Measurements from ENCODE around the gene GNAO1.

GNAO1 gene

GRCh38 chr16:56206951-56207350 is 15.7 kb downstream of the GNAO1 start:
- DNase-seq (ENCODE audit: low spot score): no peak
- TF ChIP-seq, protein P1, sequence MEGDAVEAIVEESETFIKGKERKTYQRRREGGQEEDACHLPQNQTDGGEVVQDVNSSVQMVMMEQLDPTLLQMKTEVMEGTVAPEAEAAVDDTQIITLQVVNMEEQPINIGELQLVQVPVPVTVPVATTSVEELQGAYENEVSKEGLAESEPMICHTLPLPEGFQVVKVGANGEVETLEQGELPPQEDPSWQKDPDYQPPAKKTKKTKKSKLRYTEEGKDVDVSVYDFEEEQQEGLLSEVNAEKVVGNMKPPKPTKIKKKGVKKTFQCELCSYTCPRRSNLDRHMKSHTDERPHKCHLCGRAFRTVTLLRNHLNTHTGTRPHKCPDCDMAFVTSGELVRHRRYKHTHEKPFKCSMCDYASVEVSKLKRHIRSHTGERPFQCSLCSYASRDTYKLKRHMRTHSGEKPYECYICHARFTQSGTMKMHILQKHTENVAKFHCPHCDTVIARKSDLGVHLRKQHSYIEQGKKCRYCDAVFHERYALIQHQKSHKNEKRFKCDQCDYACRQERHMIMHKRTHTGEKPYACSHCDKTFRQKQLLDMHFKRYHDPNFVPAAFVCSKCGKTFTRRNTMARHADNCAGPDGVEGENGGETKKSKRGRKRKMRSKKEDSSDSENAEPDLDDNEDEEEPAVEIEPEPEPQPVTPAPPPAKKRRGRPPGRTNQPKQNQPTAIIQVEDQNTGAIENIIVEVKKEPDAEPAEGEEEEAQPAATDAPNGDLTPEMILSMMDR (IDR thresholded peaks at IDR 0.05; ENCODE audit: extremely low read depth, missing control alignments): no peak

DNA sequence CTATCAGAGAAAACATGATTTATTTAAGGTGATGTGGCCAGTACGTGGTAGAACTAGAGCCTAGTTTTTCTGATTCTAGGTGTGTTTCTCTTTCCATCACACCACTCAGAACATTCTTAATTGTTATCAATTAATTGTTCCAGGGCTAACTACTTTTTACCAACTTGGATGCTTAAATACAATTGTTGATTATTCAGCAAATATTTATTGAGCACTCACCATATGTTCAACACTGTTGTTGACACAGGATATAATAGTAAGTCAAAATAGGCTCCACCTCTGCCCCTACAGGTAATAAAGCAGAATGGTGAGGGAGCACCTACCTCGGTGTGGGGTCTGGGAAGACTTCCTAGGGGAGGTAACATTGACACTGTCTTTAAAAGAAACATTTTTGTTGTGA is 16.1 kb downstream of the GNAO1 start:
- TF ChIP-seq, protein P1 (IDR thresholded peaks at IDR 0.05; ENCODE audit: extremely low read depth, missing control alignments): no peak
- no peak for DNase-seq (ENCODE audit: low spot score)

DNA sequence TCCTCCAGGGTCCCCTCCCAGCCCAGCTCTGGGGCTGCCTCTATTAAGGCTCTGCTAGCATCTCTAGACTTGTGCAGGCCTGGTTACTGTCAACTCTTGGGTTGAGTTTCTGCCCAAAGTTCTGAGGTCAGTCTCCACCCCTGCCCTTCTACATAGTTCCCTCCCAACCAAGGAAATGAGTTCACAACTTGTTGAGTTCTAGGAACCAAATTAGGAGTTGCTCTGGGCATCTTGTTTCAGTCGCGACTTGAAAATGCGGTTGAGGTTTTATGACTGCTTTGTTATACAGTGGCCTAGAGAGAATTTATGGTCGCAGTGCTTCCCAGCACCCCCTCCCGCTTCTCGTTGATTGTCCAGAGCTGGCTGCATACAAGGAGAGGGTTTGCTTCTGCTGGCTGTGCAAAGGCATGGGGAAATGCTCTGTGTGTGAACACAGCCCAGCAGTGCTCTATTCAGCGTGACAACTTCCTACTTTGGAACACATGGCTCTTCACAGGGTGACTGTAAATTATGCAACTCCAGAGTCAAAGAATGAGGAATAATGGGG is 20.2 kb downstream of the GNAO1 start:
- DNase-seq (ENCODE audit: low spot score): no peak
- TF ChIP-seq, protein P1 (IDR thresholded peaks at IDR 0.05; ENCODE audit: extremely low read depth, missing control alignments): no peak

DNA sequence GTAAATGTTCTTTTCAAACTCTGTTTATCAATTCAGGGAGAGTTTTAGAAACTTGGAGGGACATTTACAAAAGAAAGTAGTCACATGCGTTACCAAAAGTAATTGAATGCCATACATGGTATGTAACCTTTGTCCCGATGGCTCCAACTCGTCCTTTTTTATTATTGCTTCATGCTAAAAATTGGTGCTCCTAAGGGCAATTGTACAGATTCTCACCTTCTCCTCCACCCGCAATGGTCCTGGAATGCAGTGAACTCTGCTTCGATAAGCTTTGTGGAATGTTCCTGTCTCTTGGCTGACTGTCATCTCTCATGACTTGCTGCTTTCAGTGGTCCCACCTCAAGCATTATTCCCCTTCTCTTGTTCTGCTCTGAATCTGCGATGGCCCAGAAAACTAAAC is 20.9 kb downstream of the GNAO1 start:
- DNase-seq (ENCODE audit: low spot score): no peak
- TF ChIP-seq, protein P1 (IDR thresholded peaks at IDR 0.05; ENCODE audit: extremely low read depth, missing control alignments): no peak

DNA sequence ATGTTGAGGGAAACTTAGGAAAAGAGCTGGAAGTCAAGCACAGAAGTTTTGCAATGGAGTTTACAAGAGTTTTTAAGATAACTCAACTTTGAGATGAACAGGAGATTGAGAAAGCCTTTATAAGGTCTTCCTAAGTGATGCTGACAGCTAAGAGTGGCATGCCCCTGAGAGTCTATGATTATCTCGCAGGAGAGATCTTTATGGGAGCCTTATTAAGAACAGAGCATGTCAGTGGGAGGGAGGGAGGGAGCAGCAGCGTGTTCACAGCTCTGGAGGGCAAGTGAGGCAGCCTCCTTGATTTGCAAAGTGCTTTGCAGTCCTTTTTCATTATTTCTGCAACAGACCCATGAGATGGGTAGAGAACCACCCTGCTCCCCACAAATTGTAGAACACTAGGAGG is 30.7 kb downstream of the GNAO1 start:
- no peak for DNase-seq (ENCODE audit: low spot score)
- TF ChIP-seq, protein P1 (IDR thresholded peaks at IDR 0.05; ENCODE audit: extremely low read depth, missing control alignments): no peak

DNA sequence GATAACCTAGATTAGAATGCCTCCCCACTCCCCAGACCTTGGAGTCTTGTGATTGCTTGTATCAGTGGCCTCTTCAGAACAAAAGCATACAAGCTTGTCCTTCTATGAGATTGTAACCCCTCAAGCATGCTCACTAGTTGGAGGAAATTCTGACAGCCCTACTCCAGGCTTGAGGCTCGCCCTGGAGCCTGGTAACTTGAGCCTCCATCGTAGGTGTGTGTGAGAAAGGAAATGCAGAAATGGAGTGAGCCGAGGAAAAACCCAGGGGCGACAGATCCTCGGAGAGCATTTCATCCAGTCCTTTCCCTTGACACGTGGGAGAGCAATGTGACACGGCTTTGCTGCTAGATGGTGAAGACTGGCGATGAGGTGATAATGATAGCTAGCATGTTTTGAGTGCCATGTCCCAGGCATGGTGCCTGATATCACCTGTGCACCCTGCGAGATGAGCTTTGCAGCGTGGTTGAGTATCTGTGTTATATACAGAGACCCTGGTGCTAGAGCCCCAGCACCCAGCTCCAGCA is 31.2 kb downstream of the GNAO1 start:
- no peak for DNase-seq (ENCODE audit: low spot score)
- TF ChIP-seq, protein P1 (IDR thresholded peaks at IDR 0.05; ENCODE audit: extremely low read depth, missing control alignments): no peak

DNA sequence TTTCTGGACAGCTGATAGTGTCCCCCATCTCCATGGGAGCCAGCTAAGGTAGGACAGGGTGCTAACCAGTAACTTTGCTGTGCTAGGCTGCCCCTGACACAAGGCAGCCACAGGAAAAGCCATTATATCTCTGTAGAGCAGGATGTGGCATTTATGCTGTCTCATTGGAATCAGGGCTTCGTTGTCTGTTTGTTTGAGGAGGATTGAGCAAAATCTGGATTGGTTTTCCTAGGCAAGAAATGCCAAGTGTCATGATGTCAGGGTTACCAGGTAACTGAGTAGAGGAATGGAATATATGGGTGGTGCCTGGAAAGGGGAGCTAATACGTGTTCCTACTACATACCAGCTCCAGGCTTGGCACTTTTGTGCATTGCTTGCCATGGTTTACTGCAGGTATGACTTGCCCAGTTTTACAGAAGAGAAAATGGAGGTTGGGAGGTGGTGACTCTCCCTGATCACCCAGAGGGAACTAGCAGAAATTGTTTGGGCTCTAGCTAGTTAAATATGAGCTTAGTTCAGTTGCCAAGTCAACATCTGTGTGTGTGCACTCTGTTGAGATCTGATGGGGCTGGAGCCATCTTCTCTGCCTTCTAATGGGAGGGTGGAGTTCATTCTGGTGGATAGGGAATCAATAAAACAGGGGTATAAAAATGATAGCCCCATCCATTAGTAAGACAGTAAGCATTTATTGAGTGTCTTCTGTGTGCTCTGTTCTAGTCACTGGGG is 33.9 kb downstream of the GNAO1 start:
- TF ChIP-seq, protein P1 (IDR thresholded peaks at IDR 0.05; ENCODE audit: extremely low read depth, missing control alignments): no peak
- no peak for DNase-seq (ENCODE audit: low spot score)
